Measurements from ENCODE around the gene MAPK10. TPM values are rescaled to one million over a fixed set of nuclear protein-coding genes. Genes with fewer than 3 reads are reported as not detected.

MAPK10 gene
- total and polyA plus RNA-seq, 9 of the 15 experiments (the other 6 are each of a cell fraction or from before 2014, with no cell fraction given): 0.10 to 0.53 (median 0.18) TPM; not detected in 4

DNA sequence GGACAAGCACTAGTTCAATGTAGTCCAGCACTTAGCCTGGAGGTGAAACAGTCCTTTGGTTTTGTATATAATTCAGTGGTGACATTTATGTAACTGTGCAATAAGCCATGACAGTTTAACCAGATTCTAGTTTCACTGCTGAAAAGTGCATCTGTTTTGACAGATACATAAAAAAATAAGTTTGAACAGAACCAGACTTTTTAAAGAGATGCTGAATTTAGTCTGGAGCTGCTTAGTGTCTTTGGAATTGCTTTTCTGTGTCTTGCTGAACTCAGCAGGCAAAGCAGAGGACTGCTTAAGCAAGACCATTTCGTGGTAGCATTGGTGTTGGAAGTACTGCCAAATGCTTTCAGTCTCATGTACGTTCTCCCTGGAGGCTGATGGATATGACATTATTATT is 393.5 kb downstream of the MAPK10 start:
- no peaks in the 10 kb centered on the region for H3K4me1 ChIP-seq (replicated peaks in 1 of 2; ENCODE audit: control insufficient read depth in 2 of 2, insufficient read depth in 2 of 2, low read length in 2 of 2)
- H3K9ac ChIP-seq (ENCODE audit: insufficient read depth in 1 of 2, low read depth in 2 of 2, low read length in 2 of 2): no peak overlapping the region
- no peaks in the 10 kb centered on the region; the same call in 1 of the 2 replicates for H3K9me3 ChIP-seq (replicated peaks; ENCODE audit: control insufficient read depth, insufficient read depth, low read depth, low read length)
- intact Hi-C loops (cut with micrococcal nuclease): no loop called here
- POLR2A ChIA-PET: no interaction called here
- DNase-seq (ENCODE audit: extremely low read depth in 1 of 4, low spot score in 3 of 4) (no peak), FAIRE-seq (no peak), ATAC-seq (no peak)
- H4K20me1 ChIP-seq (replicated peaks; ENCODE audit: control insufficient read depth, insufficient read depth, low read length): no peaks in the 10 kb centered on the region
- BruUV-seq (replicated peaks): no TSS peak
- H3K79me2 ChIP-seq (ENCODE audit: control insufficient read depth, insufficient read depth, low read length): no peaks in the 10 kb centered on the region
- no peaks in the 10 kb centered on the region for H3K36me3 ChIP-seq (ENCODE audit: control insufficient read depth, insufficient read depth, low read length)
- in situ Hi-C loops (cut with MboI): no loop called here
- H3K9me1 ChIP-seq (ENCODE audit: control insufficient read depth, insufficient read depth, low read length): no peaks in the 10 kb centered on the region
- TF ChIP-seq CREB1 (IDR thresholded peaks at IDR 0.05) (no peak), CREB1 (CRISPR knock-in tag; IDR thresholded peaks at IDR 0.05) (no peak), ZNF707 (CRISPR knock-in tag; conservative IDR thresholded peaks at IDR 0.05) (no peak), SMARCC2 (IDR thresholded peaks at IDR 0.05; ENCODE audit: low read depth) (no peak), CCAR2 (IDR thresholded peaks at IDR 0.05; ENCODE audit: low read depth, low read length) (no peak), GATAD2B (IDR thresholded peaks at IDR 0.05; ENCODE audit: borderline replicate concordance) (no peak), ARID2 (IDR thresholded peaks at IDR 0.05) (no peak)
- TF ChIP-seq, protein P1, sequence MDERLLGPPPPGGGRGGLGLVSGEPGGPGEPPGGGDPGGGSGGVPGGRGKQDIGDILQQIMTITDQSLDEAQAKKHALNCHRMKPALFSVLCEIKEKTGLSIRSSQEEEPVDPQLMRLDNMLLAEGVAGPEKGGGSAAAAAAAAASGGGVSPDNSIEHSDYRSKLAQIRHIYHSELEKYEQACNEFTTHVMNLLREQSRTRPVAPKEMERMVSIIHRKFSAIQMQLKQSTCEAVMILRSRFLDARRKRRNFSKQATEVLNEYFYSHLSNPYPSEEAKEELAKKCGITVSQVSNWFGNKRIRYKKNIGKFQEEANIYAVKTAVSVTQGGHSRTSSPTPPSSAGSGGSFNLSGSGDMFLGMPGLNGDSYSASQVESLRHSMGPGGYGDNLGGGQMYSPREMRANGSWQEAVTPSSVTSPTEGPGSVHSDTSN (CRISPR knock-in tag; IDR thresholded peaks at IDR 0.05; ENCODE audit: low read depth): no peak
- TF ChIP-seq, protein P1 (tag; conservative IDR thresholded peaks at IDR 0.05; ENCODE audit: low read depth): no peak
- TF ChIP-seq, protein P2, sequence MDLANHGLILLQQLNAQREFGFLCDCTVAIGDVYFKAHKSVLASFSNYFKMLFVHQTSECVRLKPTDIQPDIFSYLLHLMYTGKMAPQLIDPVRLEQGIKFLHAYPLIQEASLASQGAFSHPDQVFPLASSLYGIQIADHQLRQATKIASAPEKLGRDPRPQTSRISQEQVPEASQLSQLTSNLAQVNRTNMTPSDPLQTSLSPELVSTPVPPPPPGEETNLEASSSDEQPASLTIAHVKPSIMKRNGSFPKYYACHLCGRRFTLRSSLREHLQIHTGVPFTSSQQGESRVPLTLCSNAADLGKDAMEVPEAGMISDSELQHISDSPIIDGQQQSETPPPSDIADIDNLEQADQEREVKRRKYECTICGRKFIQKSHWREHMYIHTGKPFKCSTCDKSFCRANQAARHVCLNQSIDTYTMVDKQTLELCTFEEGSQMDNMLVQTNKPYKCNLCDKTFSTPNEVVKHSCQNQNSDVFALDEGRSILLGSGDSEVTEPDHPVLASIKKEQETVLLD (IDR thresholded peaks at IDR 0.05): no peak
- CTCF ChIA-PET (ENCODE audit: low intra/inter-chr PET ratio): interaction anchor here (0.6 kb wide), 1 partner anchor 169 kb away, joined by 3 read pairs; no protein-coding TSS in a partner anchor
- H2AFZ ChIP-seq (ENCODE audit: low read depth, low read length): no peak overlapping the region
- H3K27me3 ChIP-seq (ENCODE audit: control insufficient read depth in 2 of 2, insufficient read depth in 2 of 2, low read length in 2 of 2): no peaks in the 10 kb centered on the region
- no peak overlapping the region for H3K4me3 ChIP-seq
- WGBS (ENCODE audit: insufficient coverage, low coverage, missing lambda C conversion rate): 9% methylated on average over 2 of the region's 2 CpGs
- no peak overlapping the region for H3K4me2 ChIP-seq (ENCODE audit: insufficient read depth, low read length)
- H3K27ac ChIP-seq (ENCODE audit: extremely low read depth, low read depth, low read length): no peak overlapping the region
